Measurements from ENCODE around the gene ATP6V1A. TPM values are rescaled to one million over a fixed set of nuclear protein-coding genes. Genes with fewer than 3 reads are reported as not detected.

ATP6V1A gene
- total RNA-seq, 1 donor from 2014 or later = 123 TPM

DNA sequence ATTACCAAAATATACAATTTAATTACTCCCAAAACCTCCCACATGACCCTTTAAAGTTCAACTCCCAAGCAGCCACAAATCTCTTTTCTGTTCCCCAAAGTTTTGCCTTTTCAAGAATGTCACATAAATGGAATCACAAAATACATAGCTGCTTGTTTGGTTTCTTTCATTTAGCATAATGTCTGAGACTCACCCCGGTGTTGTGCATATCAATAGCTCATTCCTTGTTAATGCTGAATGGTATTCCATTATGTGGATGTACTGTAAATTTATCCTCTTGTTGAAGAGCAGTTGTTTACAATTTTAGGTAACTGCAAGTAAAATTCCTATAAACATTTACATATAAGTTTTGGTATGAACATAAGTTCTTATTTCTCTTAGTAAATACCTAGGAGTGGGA lies 16.3 kb upstream of the ATP6V1A start:
- peaks cover 6% of the 10 kb centered on the region for H3K4me1 Mint-ChIP-seq (ENCODE audit: low read depth, unreplicated experiment)
- no peaks in the 10 kb centered on the region for H3K9me3 ChIP-seq (ENCODE audit: insufficient read depth, low read depth, low read length)
- H3K79me2 ChIP-seq (ENCODE audit: insufficient read depth, low read length) = peaks cover 99% of the 10 kb centered on the region
- H3K4me3 ChIP-seq (ENCODE audit: insufficient read depth, low read depth, low read length) = no peak overlapping the region
- FAIRE-seq (no peak), DNase-seq (ENCODE audit: low read depth) (no peak)
- H3K27ac Mint-ChIP-seq (ENCODE audit: unreplicated experiment) = no peak overlapping the region
- H3K4me2 ChIP-seq (ENCODE audit: low read length) = no peak overlapping the region
- H3K27me3 ChIP-seq (ENCODE audit: insufficient read depth, low read length) = no peaks in the 10 kb centered on the region
- H3K36me3 ChIP-seq (ENCODE audit: insufficient read depth, low read length) = no peaks in the 10 kb centered on the region
- H2AFZ ChIP-seq (ENCODE audit: low read depth, low read length) = no peak overlapping the region
- H3K36me3 Mint-ChIP-seq (ENCODE audit: low read depth, unreplicated experiment) = no peaks in the 10 kb centered on the region
- no peak overlapping the region for H3K9ac ChIP-seq (ENCODE audit: low read length)
- peaks cover 63% of the 10 kb centered on the region for H4K20me1 ChIP-seq (ENCODE audit: insufficient read depth, low read length)
- H3K27me3 Mint-ChIP-seq (ENCODE audit: low read depth, unreplicated experiment) = no peaks in the 10 kb centered on the region
- no peak overlapping the region for H3K4me3 Mint-ChIP-seq (ENCODE audit: unreplicated experiment)
- H3K9me3 Mint-ChIP-seq (ENCODE audit: unreplicated experiment) = no peaks in the 10 kb centered on the region
- no peak overlapping the region for H3K27ac ChIP-seq (ENCODE audit: low read depth, low read length)
- H3K4me1 ChIP-seq (ENCODE audit: insufficient read depth, low read length) = no peaks in the 10 kb centered on the region
- TF ChIP-seq, protein P1, sequence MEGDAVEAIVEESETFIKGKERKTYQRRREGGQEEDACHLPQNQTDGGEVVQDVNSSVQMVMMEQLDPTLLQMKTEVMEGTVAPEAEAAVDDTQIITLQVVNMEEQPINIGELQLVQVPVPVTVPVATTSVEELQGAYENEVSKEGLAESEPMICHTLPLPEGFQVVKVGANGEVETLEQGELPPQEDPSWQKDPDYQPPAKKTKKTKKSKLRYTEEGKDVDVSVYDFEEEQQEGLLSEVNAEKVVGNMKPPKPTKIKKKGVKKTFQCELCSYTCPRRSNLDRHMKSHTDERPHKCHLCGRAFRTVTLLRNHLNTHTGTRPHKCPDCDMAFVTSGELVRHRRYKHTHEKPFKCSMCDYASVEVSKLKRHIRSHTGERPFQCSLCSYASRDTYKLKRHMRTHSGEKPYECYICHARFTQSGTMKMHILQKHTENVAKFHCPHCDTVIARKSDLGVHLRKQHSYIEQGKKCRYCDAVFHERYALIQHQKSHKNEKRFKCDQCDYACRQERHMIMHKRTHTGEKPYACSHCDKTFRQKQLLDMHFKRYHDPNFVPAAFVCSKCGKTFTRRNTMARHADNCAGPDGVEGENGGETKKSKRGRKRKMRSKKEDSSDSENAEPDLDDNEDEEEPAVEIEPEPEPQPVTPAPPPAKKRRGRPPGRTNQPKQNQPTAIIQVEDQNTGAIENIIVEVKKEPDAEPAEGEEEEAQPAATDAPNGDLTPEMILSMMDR (IDR thresholded peaks at IDR 0.05; ENCODE audit: insufficient read depth, low read depth, low read length) = no peak
- no peak for TF ChIP-seq EZH2 (IDR thresholded peaks at IDR 0.05; ENCODE audit: insufficient read depth, low read length)

DNA sequence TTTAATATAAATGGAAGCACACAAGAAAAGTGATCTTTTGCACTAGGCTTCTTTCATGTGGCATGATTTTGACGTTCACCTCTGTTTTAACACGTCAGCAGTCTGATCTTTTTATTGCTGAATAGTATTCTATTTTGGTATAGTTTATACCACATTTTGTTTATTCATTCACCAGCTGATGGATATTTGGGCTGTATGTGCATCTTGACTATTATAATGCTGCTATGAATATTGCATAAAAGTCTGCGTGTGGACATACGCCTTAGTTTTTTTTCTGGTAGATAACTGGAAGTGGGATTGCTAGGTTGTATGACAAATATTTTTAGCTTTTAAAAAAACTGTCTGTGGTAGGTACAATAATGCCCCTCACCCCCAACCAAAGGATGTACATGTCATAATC lies 15.1 kb upstream of the ATP6V1A start:
- Histone ChIP-seq H3K4me3 (ENCODE audit: insufficient read depth, low read depth, low read length) (no peak overlapping the region), H2AFZ (ENCODE audit: low read depth, low read length) (no peak overlapping the region), H3K4me1 (ENCODE audit: insufficient read depth, low read length) (no peaks in the 10 kb centered on the region), H3K4me2 (ENCODE audit: low read length) (no peak overlapping the region), H3K79me2 (ENCODE audit: insufficient read depth, low read length) (peaks cover 100% of the 10 kb centered on the region), H4K20me1 (ENCODE audit: insufficient read depth, low read length) (peaks cover 74% of the 10 kb centered on the region), H3K36me3 (ENCODE audit: insufficient read depth, low read length) (no peaks in the 10 kb centered on the region), H3K27me3 (ENCODE audit: insufficient read depth, low read length) (no peaks in the 10 kb centered on the region), H3K9me3 (ENCODE audit: insufficient read depth, low read depth, low read length) (no peaks in the 10 kb centered on the region), H3K27ac (ENCODE audit: low read depth, low read length) (no peak overlapping the region), H3K9ac (ENCODE audit: low read length) (no peak overlapping the region)
- TF ChIP-seq EZH2 (IDR thresholded peaks at IDR 0.05; ENCODE audit: insufficient read depth, low read length) = no peak
- TF ChIP-seq, protein P1 (IDR thresholded peaks at IDR 0.05; ENCODE audit: insufficient read depth, low read depth, low read length) = no peak
- H3K27me3 Mint-ChIP-seq (ENCODE audit: low read depth, unreplicated experiment) = no peaks in the 10 kb centered on the region
- H3K4me3 Mint-ChIP-seq (ENCODE audit: unreplicated experiment) = no peak overlapping the region
- peaks cover 8% of the 10 kb centered on the region for H3K4me1 Mint-ChIP-seq (ENCODE audit: low read depth, unreplicated experiment)
- H3K36me3 Mint-ChIP-seq (ENCODE audit: low read depth, unreplicated experiment) = no peaks in the 10 kb centered on the region
- H3K9me3 Mint-ChIP-seq (ENCODE audit: unreplicated experiment) = no peaks in the 10 kb centered on the region
- DNase-seq (ENCODE audit: low read depth) (no peak), FAIRE-seq (no peak)
- H3K27ac Mint-ChIP-seq (ENCODE audit: unreplicated experiment) = no peak overlapping the region

DNA sequence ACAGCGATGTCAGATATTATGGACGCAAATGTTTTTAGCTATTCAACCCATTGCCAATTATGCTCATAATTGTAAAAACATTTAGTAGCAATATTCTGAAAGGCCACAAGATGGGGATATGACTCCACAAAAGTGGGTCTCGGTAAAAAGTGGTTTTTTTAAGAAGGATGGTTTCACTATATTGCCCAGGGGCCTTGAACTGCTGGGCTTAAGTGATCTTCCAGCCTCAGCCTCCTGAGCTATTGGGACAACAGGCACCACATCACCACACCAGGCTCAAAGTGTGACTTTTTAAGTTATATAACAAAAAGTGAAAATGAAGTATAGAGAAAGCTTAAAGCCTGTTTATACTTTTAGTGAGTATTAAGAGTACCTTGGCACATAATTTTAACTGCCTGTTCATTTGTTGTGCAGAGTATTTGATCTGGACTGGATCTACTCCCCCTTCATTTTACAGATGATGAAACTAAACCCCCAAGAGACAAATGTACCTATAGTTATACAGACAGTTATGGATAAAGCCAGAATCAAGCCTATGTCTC lies 10.2 kb upstream of the ATP6V1A start:
- Histone ChIP-seq H2AFZ (ENCODE audit: low read depth, low read length) (no peak overlapping the region), H3K79me2 (ENCODE audit: insufficient read depth, low read length) (peaks cover 100% of the 10 kb centered on the region), H3K4me2 (ENCODE audit: low read length) (peak overlapping the region; percentile 15), H3K9me3 (ENCODE audit: insufficient read depth, low read depth, low read length) (no peaks in the 10 kb centered on the region), H4K20me1 (ENCODE audit: insufficient read depth, low read length) (peaks cover 93% of the 10 kb centered on the region), H3K36me3 (ENCODE audit: insufficient read depth, low read length) (no peaks in the 10 kb centered on the region), H3K9ac (ENCODE audit: low read length) (peak overlapping the region; percentile 9), H3K27me3 (ENCODE audit: insufficient read depth, low read length) (no peaks in the 10 kb centered on the region), H3K4me3 (ENCODE audit: insufficient read depth, low read depth, low read length) (no peak overlapping the region), H3K4me1 (ENCODE audit: insufficient read depth, low read length) (no peaks in the 10 kb centered on the region), H3K27ac (ENCODE audit: low read depth, low read length) (no peak overlapping the region)
- H3K4me1 Mint-ChIP-seq (ENCODE audit: low read depth, unreplicated experiment) = peaks cover 16% of the 10 kb centered on the region
- peaks cover 3% of the 10 kb centered on the region for H3K36me3 Mint-ChIP-seq (ENCODE audit: low read depth, unreplicated experiment)
- TF ChIP-seq EZH2 (IDR thresholded peaks at IDR 0.05; ENCODE audit: insufficient read depth, low read length) = no peak
- TF ChIP-seq, protein P1 (IDR thresholded peaks at IDR 0.05; ENCODE audit: insufficient read depth, low read depth, low read length) = peak; percentile 72
- no peaks in the 10 kb centered on the region for H3K27me3 Mint-ChIP-seq (ENCODE audit: low read depth, unreplicated experiment)
- peak; percentile 81 for FAIRE-seq
- DNase-seq (ENCODE audit: low read depth) = peak; percentile 35
- H3K9me3 Mint-ChIP-seq (ENCODE audit: unreplicated experiment) = no peaks in the 10 kb centered on the region
- no peak overlapping the region for H3K4me3 Mint-ChIP-seq (ENCODE audit: unreplicated experiment)
- H3K27ac Mint-ChIP-seq (ENCODE audit: unreplicated experiment) = no peak overlapping the region

Measured in astrocyte (in vitro differentiated cells and primary cell).